Gastroesophageal sphincter (tissue), 4 donors: Measurements from ENCODE around the gene WRAP53. TPM values are rescaled to one million over a fixed set of nuclear protein-coding genes. Genes with fewer than 3 reads are reported as not detected.
A peak's percentile ranks its signal among the peaks of the same experiment; 100 is the strongest.

Source experiments
- ATAC-seq: fragments of 150-250 bp; one replicate; pipeline ENCODE4 v1.9.1; 2016; ENCODE audit warnings: mild to moderate bottlenecking, moderate library complexity
- H3K27ac ChIP-seq, 4 donors: fragments of 200-600 bp; sonication (generic) in 3 of 4; 1 replicate in 3 of 4; 2 replicates in 1 of 4; pipeline ENCODE4 v1.5.1; 2016 to 2019
- H3K27me3 ChIP-seq: fragments of 200-600 bp; sonication (generic); one replicate; pipeline ENCODE4 v1.5.1; 2019
- H3K36me3 ChIP-seq, 2 donors: fragments of 200-600 bp; sonication (generic); one replicate each; pipeline ENCODE4 v1.5.1; 2019; ENCODE audit warnings: control low read depth in 1 of 2
- H3K4me1 ChIP-seq, 3 donors: fragments of 200-600 bp; sonication (generic); 1 replicate in 2 of 3; 2 replicates in 1 of 3; pipeline ENCODE4 v1.5.1; 2016 to 2019; ENCODE audit warnings: control low read depth in 2 of 3
- H3K4me3 ChIP-seq, 2 donors: fragments of 200-600 bp; sonication (generic); one replicate each; pipeline ENCODE4 v1.5.1; 2019; ENCODE audit warnings: mild to moderate bottlenecking in 1 of 2, moderate library complexity in 1 of 2
- H3K9me3 ChIP-seq, 3 donors: fragments of 200-600 bp; sonication (generic); one replicate each; pipeline ENCODE4 v1.5.1; 2017 to 2019; ENCODE audit warnings: control low read depth in 2 of 3
- EP300 ChIP-seq: sonication (generic); formaldehyde crosslinking; IDR thresholded peaks from one replicate; pipeline ENCODE4 v1.6.1; 2017; ENCODE audit warnings: antibody characterized with exemption, mild to moderate bottlenecking
- POLR2A ChIP-seq, 2 donors: fragments of 450-650 bp; IDR thresholded peaks; one replicate each; pipeline ENCODE4 v1.6.1; 2017; ENCODE audit warnings: antibody characterized with exemption in 2 of 2, mild to moderate bottlenecking in 2 of 2, moderate library complexity in 1 of 2
- POLR2AphosphoS5 ChIP-seq: sonication (generic); formaldehyde crosslinking; IDR thresholded peaks from one replicate; pipeline ENCODE4 v1.6.1; 2017; ENCODE audit warnings: antibody characterized with exemption
- WGBS, 2 donors: methylation state at CpG; one replicate each; pipeline ENCODE4 v1.1.5; 2018; ENCODE audit warnings: low coverage in 1 of 2; 5-methylcytosine and 5-hydroxymethylcytosine counted together
- total RNA-seq, 4 donors: library from RNA; depleted of rRNA; stranded (reverse); fragments of >200 nt; gene quantifications; one replicate each; pipeline ENCODE4 v1.1.0, GENCODE V29; 2016
- TF ChIP-seq, protein P1 (sequence below), 4 experiments: fragments of 200-600 bp in 2 of 4; fragments of 450-650 bp in 2 of 4; sonication (generic) in 1 of 4; IDR thresholded peaks; one replicate each; pipeline ENCODE4 v1.5.1; 2017 to 2019; ENCODE audit warnings: antibody characterized with exemption in 4 of 4, mild to moderate bottlenecking in 2 of 4, moderate library complexity in 2 of 4

The WRAP53 gene
- total RNA-seq, 4 donors from 2014 or later: 2.8 to 4.7 (median 3.9) TPM

DNA sequence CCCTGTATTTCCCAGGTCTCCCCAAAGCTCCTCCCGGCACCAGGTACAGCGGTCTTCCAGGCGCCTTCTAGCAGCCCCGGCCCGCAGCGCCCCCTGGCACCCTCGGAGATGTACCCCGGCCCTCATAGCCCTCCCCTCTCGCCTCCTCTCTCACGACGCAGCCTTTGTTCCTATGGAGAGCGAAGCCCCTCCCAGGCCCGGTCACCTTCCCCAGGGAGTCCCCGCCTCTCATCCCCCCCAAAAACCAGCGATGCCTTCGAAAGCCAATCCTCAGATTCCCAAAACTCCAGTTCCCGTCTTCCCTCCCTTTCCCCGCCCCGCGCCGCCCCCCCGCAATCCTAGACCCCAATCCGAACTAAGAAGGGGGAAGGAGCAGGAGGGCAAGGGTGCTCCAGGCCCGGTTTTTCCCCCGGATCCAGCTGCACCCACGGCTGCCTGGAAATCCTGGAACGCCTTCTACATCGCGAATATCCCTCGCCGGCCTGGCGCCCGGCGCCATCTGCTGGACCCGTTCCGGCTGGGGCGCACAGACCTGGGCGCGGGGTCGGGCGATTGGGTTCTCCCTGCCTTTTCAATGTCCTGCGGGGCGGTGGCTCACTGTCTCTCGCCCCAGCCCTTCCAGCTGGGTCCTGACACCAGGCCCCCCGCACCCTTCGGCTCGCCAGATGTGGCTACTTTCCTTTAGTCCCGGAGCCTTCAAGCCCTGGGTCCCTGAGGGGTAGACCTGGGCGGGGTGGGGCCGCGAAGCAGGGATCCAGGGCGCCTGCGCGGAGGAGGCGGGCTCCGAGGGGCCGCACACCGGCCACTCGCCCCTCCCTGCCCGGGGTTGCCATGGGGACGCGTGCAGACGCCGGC, 28.9 kb downstream of the WRAP53 start, which contains the start of gene DNAH2:
DNAH2 (plus strand) TSS at position 844 of the 855 bp plus-strand sequence. CDS start 1,991 bp downstream, outside the sequence.
- H3K4me1 ChIP-seq: peaks cover 0 to 23% (median 7%) of the 10 kb centered on the region in 3 donors
- peak within 1 kb of the TSS in 3 of 4 donors; percentile 64 to 80 (median 70) for H3K27ac ChIP-seq
- TF ChIP-seq EP300 (no peak), POLR2A (IDR thresholded peaks at IDR 0.05) (no peak), POLR2AphosphoS5 (peak; percentile 37)
- TF ChIP-seq, protein P1, sequence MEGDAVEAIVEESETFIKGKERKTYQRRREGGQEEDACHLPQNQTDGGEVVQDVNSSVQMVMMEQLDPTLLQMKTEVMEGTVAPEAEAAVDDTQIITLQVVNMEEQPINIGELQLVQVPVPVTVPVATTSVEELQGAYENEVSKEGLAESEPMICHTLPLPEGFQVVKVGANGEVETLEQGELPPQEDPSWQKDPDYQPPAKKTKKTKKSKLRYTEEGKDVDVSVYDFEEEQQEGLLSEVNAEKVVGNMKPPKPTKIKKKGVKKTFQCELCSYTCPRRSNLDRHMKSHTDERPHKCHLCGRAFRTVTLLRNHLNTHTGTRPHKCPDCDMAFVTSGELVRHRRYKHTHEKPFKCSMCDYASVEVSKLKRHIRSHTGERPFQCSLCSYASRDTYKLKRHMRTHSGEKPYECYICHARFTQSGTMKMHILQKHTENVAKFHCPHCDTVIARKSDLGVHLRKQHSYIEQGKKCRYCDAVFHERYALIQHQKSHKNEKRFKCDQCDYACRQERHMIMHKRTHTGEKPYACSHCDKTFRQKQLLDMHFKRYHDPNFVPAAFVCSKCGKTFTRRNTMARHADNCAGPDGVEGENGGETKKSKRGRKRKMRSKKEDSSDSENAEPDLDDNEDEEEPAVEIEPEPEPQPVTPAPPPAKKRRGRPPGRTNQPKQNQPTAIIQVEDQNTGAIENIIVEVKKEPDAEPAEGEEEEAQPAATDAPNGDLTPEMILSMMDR (IDR thresholded peaks at IDR 0.05): peak in 2 of 4 experiments; percentile 45 to 71
- peak; percentile 88 for ATAC-seq
- no peaks in the 10 kb centered on the region for H3K9me3 ChIP-seq
- H3K27me3 ChIP-seq: peaks cover 49% of the 10 kb centered on the region
- H3K4me3 ChIP-seq: peak within 1 kb of the TSS; percentile 45 to 64
- no peaks in the 10 kb centered on the region for H3K36me3 ChIP-seq
- WGBS, 2 donors: 0 to 1% methylated on average over 6 to 17 of the region's 64 CpGs

DNA sequence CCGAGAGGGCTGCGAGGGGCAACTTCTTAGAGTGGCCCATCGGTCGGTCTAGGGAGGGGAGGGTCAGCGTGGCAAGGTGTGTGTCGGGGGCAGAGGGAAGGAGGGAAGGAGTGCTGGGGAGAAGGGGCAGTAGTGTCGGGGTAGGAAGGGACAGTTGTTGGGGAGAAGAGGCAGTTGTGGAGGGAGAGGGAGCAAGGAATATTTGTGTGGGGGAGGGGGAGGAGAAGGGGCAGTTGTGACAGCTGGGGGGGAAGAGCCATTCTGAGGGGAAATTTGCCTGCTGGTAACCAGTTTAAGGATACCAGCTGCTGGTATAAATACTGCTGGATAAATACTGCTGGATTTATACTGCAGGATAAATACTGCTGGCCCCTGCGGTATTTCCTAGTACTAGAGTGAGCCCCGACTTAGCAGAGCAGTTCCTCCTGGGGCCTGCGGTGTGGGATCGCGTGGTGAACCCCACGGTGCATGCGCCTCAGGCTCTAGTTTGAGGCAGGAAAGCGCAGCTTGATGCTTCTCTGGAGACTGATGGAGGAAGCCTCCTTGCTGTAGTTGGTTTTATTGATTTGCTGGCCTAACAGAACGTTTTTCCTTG, 29.6 kb downstream of the WRAP53 start:
- Histone ChIP-seq H3K4me3 (peak overlapping the region; percentile 45 to 64), H3K27me3 (peaks cover 48% of the 10 kb centered on the region), H3K36me3 (no peaks in the 10 kb centered on the region), H3K27ac (peak overlapping the region in 3 of 4 donors; percentile 64 to 80 (median 70)), H3K9me3 (no peaks in the 10 kb centered on the region), H3K4me1 (peaks cover 0 to 23% (median 7%) of the 10 kb centered on the region in 3 donors)
- 11 to 22% methylated on average over 8 to 15 of the region's 16 CpGs for WGBS, 2 donors
- no peak for ATAC-seq
- no peak for TF ChIP-seq EP300
- TF ChIP-seq, protein P1 (IDR thresholded peaks at IDR 0.05): no peak
- TF ChIP-seq POLR2A (IDR thresholded peaks at IDR 0.05): no peak
- TF ChIP-seq POLR2AphosphoS5: no peak

GRCh38 chr17:7719661-7720060, 31.4 kb downstream of the WRAP53 start:
- Histone ChIP-seq H3K27ac (no peak overlapping the region), H3K36me3 (no peaks in the 10 kb centered on the region), H3K4me3 (no peak overlapping the region), H3K4me1 (peaks cover 0 to 23% (median 7%) of the 10 kb centered on the region in 3 donors), H3K27me3 (peaks cover 47% of the 10 kb centered on the region), H3K9me3 (no peaks in the 10 kb centered on the region)
- 74 to 89% methylated on average over 3 to 8 of the region's 9 CpGs for WGBS, 2 donors
- ATAC-seq: no peak
- TF ChIP-seq EP300 (no peak), POLR2AphosphoS5 (no peak), POLR2A (IDR thresholded peaks at IDR 0.05) (no peak)
- TF ChIP-seq, protein P1 (IDR thresholded peaks at IDR 0.05): no peak

DNA sequence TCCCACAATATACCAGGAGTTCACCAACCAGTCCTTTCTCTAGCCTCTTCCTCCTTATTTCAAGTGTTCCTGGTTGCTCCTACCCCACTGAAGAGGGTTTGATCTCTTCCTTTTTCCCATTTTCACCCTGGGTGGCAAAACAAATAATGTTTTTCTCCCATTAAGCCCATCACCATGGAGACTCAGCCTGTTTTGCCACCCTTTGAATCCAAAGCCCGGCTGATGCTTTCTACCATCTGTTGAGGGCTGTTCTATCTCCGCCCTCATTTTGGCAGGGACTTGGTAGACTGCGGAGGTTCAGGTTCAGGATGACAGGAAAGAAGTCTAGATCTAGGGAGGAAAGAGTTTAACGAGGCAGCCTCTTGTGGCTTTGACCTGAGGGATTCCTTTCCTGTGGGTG, 31.8 kb downstream of the WRAP53 start:
- H3K27me3 ChIP-seq: peaks cover 47% of the 10 kb centered on the region
- H3K4me3 ChIP-seq: no peak overlapping the region

More for the DNA sequence above, 31.8 kb downstream of the WRAP53 start:
- no peak for ATAC-seq
- whole genome bisulfite sequencing, 2 donors: 17 to 44% methylated on average over 2 to 4 of the region's 4 CpGs
- no peaks in the 10 kb centered on the region for H3K36me3 ChIP-seq
- no peak overlapping the region for H3K27ac ChIP-seq
- H3K4me1 ChIP-seq: peaks cover 0 to 23% (median 7%) of the 10 kb centered on the region in 3 donors
- no peaks in the 10 kb centered on the region for H3K9me3 ChIP-seq
- TF ChIP-seq POLR2A (IDR thresholded peaks at IDR 0.05) (no peak), EP300 (no peak), POLR2AphosphoS5 (no peak)
- TF ChIP-seq, protein P1 (IDR thresholded peaks at IDR 0.05): no peak
